H9 (cell line): Measurements from ENCODE around the gene SMARCA1. TPM values are rescaled to one million over a fixed set of nuclear protein-coding genes. Genes with fewer than 3 reads are reported as not detected.

Experiments
- DNase-seq: peaks from one replicate; pipeline ENCODE4 v3.0.0-alpha.2; 2017
- H2AFZ ChIP-seq: one replicate; pipeline ENCODE4 v1.6.1; 2013; ENCODE audit warnings: mild to moderate bottlenecking, low read length, control low read depth, moderate library complexity
- H2AK5ac ChIP-seq: 2 replicates; pipeline ENCODE4 v1.6.1; 2013; ENCODE audit warnings: low read length, control low read depth, mixed read lengths; ENCODE audit not compliant: insufficient read length
- H2BK120ac ChIP-seq: one replicate; pipeline ENCODE4 v1.6.1; 2013; ENCODE audit warnings: low read depth, mild to moderate bottlenecking, low read length, control low read depth, inconsistent platforms; ENCODE audit not compliant: poor library complexity, severe bottlenecking
- H2BK12ac ChIP-seq: 2 replicates; pipeline ENCODE4 v1.6.1; 2013; ENCODE audit warnings: low read length, control low read depth, mixed read lengths, low read depth; ENCODE audit not compliant: insufficient read length
- H2BK15ac ChIP-seq: 2 replicates; pipeline ENCODE4 v1.6.1; 2013; ENCODE audit warnings: low read depth, low read length, control low read depth
- H2BK20ac ChIP-seq: one replicate; pipeline ENCODE4 v1.6.1; 2013; ENCODE audit warnings: low read depth, mild to moderate bottlenecking, low read length, control low read depth, inconsistent platforms; ENCODE audit not compliant: poor library complexity, severe bottlenecking
- H2BK5ac ChIP-seq: 2 replicates; pipeline ENCODE4 v1.6.1; 2013; ENCODE audit warnings: low read length, control low read depth, mixed read lengths; ENCODE audit not compliant: insufficient read length
- H3K14ac ChIP-seq: 2 replicates; pipeline ENCODE4 v1.6.1; 2013; ENCODE audit warnings: low read length, control low read depth; ENCODE audit not compliant: insufficient read depth
- H3K18ac ChIP-seq: 2 replicates; pipeline ENCODE4 v1.6.1; 2013; ENCODE audit warnings: low read depth, mild to moderate bottlenecking, mixed read lengths, low read length, control low read depth; ENCODE audit not compliant: insufficient read length
- H3K23ac ChIP-seq: 2 replicates; pipeline ENCODE4 v1.6.1; 2013; ENCODE audit warnings: low read length, control low read depth, mixed read lengths, low read depth; ENCODE audit not compliant: insufficient read length
- H3K23me2 ChIP-seq: 2 replicates; pipeline ENCODE4 v1.6.1; 2013; ENCODE audit warnings: low read depth, mild to moderate bottlenecking, mixed read lengths, low read length, control low read depth; ENCODE audit not compliant: insufficient read length, poor library complexity, severe bottlenecking
- H3K27ac ChIP-seq: 2 replicates; pipeline ENCODE4 v1.5.1; 2013; ENCODE audit warnings: low read length, control low read depth, mixed read lengths, low read depth; ENCODE audit not compliant: insufficient read length
- H3K27me3 ChIP-seq: 2 replicates; pipeline ENCODE4 v1.6.1; 2013; ENCODE audit warnings: low read length, control low read depth, inconsistent platforms; ENCODE audit not compliant: insufficient read depth
- H3K4ac ChIP-seq: 2 replicates; pipeline ENCODE4 v1.6.1; 2013; ENCODE audit warnings: low read depth, mild to moderate bottlenecking, control low read depth, inconsistent platforms, low read length, moderate library complexity
- H3K4me1 ChIP-seq: 2 replicates; pipeline ENCODE4 v1.6.1; 2013; ENCODE audit warnings: low read length, control low read depth, inconsistent platforms; ENCODE audit not compliant: insufficient read depth
- H3K4me2 ChIP-seq: 2 replicates; pipeline ENCODE4 v1.6.1; 2013; ENCODE audit warnings: low read length, control low read depth, mixed read lengths; ENCODE audit not compliant: insufficient read length, insufficient read depth
- H3K56ac ChIP-seq: 2 replicates; pipeline ENCODE4 v1.6.1; 2013; ENCODE audit warnings: low read depth, mild to moderate bottlenecking, mixed read lengths, low read length, control low read depth; ENCODE audit not compliant: insufficient read length
- H3K79me1 ChIP-seq: 2 replicates; pipeline ENCODE4 v1.6.1; 2013; ENCODE audit warnings: low read depth, mild to moderate bottlenecking, moderate library complexity, low read length, control low read depth, inconsistent platforms; ENCODE audit not compliant: insufficient read depth, poor library complexity, severe bottlenecking
- H3K79me2 ChIP-seq: 2 replicates; pipeline ENCODE4 v1.6.1; 2013; ENCODE audit warnings: low read length, control low read depth, inconsistent platforms; ENCODE audit not compliant: insufficient read depth
- H3K9ac ChIP-seq: 2 replicates; pipeline ENCODE4 v1.6.1; 2013; ENCODE audit warnings: low read length, control low read depth, mixed read lengths; ENCODE audit not compliant: insufficient read length; ENCODE audit errors: extremely low read depth
- H3K9me3 ChIP-seq: one replicate; pipeline ENCODE4 v1.6.1; 2013; ENCODE audit warnings: low read depth, low read length, inconsistent platforms; ENCODE audit not compliant: control insufficient read depth
- H3T11ph ChIP-seq: one replicate; pipeline ENCODE4 v1.6.1; 2013; ENCODE audit warnings: mild to moderate bottlenecking, low read length, control low read depth, inconsistent platforms
- H4K20me1 ChIP-seq: one replicate; pipeline ENCODE4 v1.6.1; 2013; ENCODE audit not compliant: control insufficient read depth, insufficient read length, insufficient read depth
- H4K5ac ChIP-seq: 2 replicates; pipeline ENCODE4 v1.6.1; 2013; ENCODE audit warnings: low read depth, mild to moderate bottlenecking, mixed read lengths, low read length, control low read depth; ENCODE audit not compliant: insufficient read length
- H4K8ac ChIP-seq: replicated peaks from 2 replicates; pipeline ENCODE4 v1.6.1; 2013; ENCODE audit warnings: low read length, control low read depth, mixed read lengths, low read depth; ENCODE audit not compliant: insufficient read length
- H4K91ac ChIP-seq: 2 replicates; pipeline ENCODE4 v1.6.1; 2013; ENCODE audit warnings: low read depth, mild to moderate bottlenecking, moderate library complexity, mixed read lengths, low read length, control low read depth; ENCODE audit not compliant: insufficient read length
- H3K27ac Mint-ChIP-seq, 3 experiments: 2 replicates in 2 of 3; 3 replicates in 1 of 3; pipeline ENCODE4 v1.8.0; 2020 to 2021; ENCODE audit warnings: mixed read lengths in 3 of 3, mild to moderate bottlenecking in 1 of 3, moderate library complexity in 1 of 3
- H3K27me3 Mint-ChIP-seq: 2 replicates; pipeline ENCODE4 v1.8.0; 2021; ENCODE audit warnings: low read depth, mild to moderate bottlenecking, moderate library complexity, mixed read lengths
- H3K36me3 Mint-ChIP-seq, 3 experiments: 2 replicates in 2 of 3; 3 replicates in 1 of 3; pipeline ENCODE4 v1.8.0; 2020 to 2021; ENCODE audit warnings: low read depth in 3 of 3, mixed read lengths in 3 of 3; ENCODE audit not compliant: insufficient read depth in 1 of 3
- H3K4me1 Mint-ChIP-seq, 2 experiments: 2 replicates each; pipeline ENCODE4 v1.8.0; 2020; ENCODE audit warnings: mixed read lengths in 2 of 2
- H3K4me3 Mint-ChIP-seq, 2 experiments: 2 replicates in 1 of 2; 3 replicates in 1 of 2; pipeline ENCODE4 v1.8.0; 2020 to 2021; ENCODE audit warnings: mild to moderate bottlenecking in 2 of 2, mixed read lengths in 2 of 2, moderate library complexity in 1 of 2
- H3K9me3 Mint-ChIP-seq, 2 experiments: 2 replicates in 1 of 2; 3 replicates in 1 of 2; pipeline ENCODE4 v1.8.0; 2020; ENCODE audit warnings: mild to moderate bottlenecking in 2 of 2, mixed read lengths in 2 of 2, moderate library complexity in 1 of 2
- CTCF ChIP-seq: fragments of 200-600 bp; sonication (generic); conservative IDR thresholded peaks from 3 replicates; pipeline ENCODE4 v1.8.0; 2021; ENCODE audit warnings: antibody characterized with exemption, mild to moderate bottlenecking
- WGBS: extraction: QIAGEN DNeasy Blood & Tissue Kit; methylation state at CpG from one replicate; pipeline ENCODE4 v1.1.7; 2013; ENCODE audit warnings: missing lambda C conversion rate, low lambda C conversion rate, mixed read lengths; ENCODE audit not compliant: insufficient read length; ENCODE audit errors: extremely low coverage; 5-methylcytosine and 5-hydroxymethylcytosine counted together
- total RNA-seq: library from RNA; stranded (reverse); gene quantifications from 2 replicates; pipeline ENCODE4 v1.2.1, GENCODE V29; 2021

Gene SMARCA1
- total RNA-seq, 1 experiment from 2014 or later, result 105 TPM

- Histone ChIP-seq H3K23ac (no peak overlapping the region), H2AK5ac (no peak overlapping the region), H2BK15ac (no peak overlapping the region), H3K4ac (no peak overlapping the region), H2AFZ (no peak overlapping the region), H2BK12ac (no peak overlapping the region), H4K20me1 (no peaks in the 10 kb centered on the region), H3K79me2 (no peaks in the 10 kb centered on the region), H3K4me1 (no peaks in the 10 kb centered on the region), H2BK120ac (no peak overlapping the region), H3K4me2 (no peak overlapping the region), H4K5ac (no peak overlapping the region), H3K79me1 (no peaks in the 10 kb centered on the region), H4K91ac (no peak overlapping the region), H3K18ac (no peak overlapping the region), H3T11ph (no peak overlapping the region), H3K56ac (no peak overlapping the region), H3K27ac (no peak overlapping the region), H3K23me2 (no peaks in the 10 kb centered on the region), H2BK5ac (no peak overlapping the region), H3K9me3 (no peaks in the 10 kb centered on the region), H3K14ac (no peak overlapping the region), H2BK20ac (no peak overlapping the region), H3K9ac (no peak overlapping the region), H3K27me3 (no peaks in the 10 kb centered on the region), H4K8ac (no peak overlapping the region)
- H3K27ac Mint-ChIP-seq, result no peak overlapping the region
- H3K4me1 Mint-ChIP-seq, result no peaks in the 10 kb centered on the region
- H3K4me3 Mint-ChIP-seq, result no peak overlapping the region
- H3K36me3 Mint-ChIP-seq, result peaks cover 30 to 83% (median 75%) of the 10 kb centered on the region in 3 experiments; a peak in 6 of 7 replicates
- TF ChIP-seq CTCF, result no peak
- no peaks in the 10 kb centered on the region for H3K9me3 Mint-ChIP-seq
- WGBS, result no CpG with 5 or more reads among the region's 5 CpGs
- no peaks in the 10 kb centered on the region for H3K27me3 Mint-ChIP-seq
- DNase-seq, result no peak
Observed at GRCh38 chrX:129495900-129496299, 27.4 kb downstream of the SMARCA1 start.
